ENCODE results near the gene RAB31.
A peak's percentile ranks its signal among the peaks of the same experiment; 100 is the strongest.

Gene RAB31

GRCh38 chr18:9774150-9774549, 66.0 kb downstream of the RAB31 start:
- Mint-ChIP-seq H3K4me3 (no peak overlapping the region), H3K4me1 (peaks cover 33% of the 10 kb centered on the region), H3K36me3 (peaks cover 15% of the 10 kb centered on the region), H3K27me3 (no peaks in the 10 kb centered on the region), H3K27ac (peak overlapping the region; percentile 68), H3K9me3 (no peaks in the 10 kb centered on the region)
- DNase-seq (ENCODE audit: low spot score in 2 of 2): no peak
- no peak for ATAC-seq (ENCODE audit: low read depth)

- H3K4me3 Mint-ChIP-seq: no peak overlapping the region
- peaks cover 23% of the 10 kb centered on the region for H3K4me1 Mint-ChIP-seq
- H3K27ac Mint-ChIP-seq: no peak overlapping the region
- no peak for ATAC-seq (ENCODE audit: low read depth)
- peaks cover 15% of the 10 kb centered on the region for H3K36me3 Mint-ChIP-seq
- H3K9me3 Mint-ChIP-seq: no peaks in the 10 kb centered on the region
- DNase-seq (ENCODE audit: low spot score in 2 of 2): no peak
- no peaks in the 10 kb centered on the region for H3K27me3 Mint-ChIP-seq
Measured at GRCh38 chr18:9775178-9775577, 67.1 kb downstream of the RAB31 start.

- Mint-ChIP-seq H3K4me3 (no peak overlapping the region), H3K36me3 (peaks cover 17% of the 10 kb centered on the region), H3K4me1 (peaks cover 6% of the 10 kb centered on the region), H3K9me3 (no peaks in the 10 kb centered on the region), H3K27ac (no peak overlapping the region), H3K27me3 (no peaks in the 10 kb centered on the region)
- DNase-seq (ENCODE audit: low spot score in 2 of 2) (no peak), ATAC-seq (ENCODE audit: low read depth) (no peak)
Measured at GRCh38 chr18:9779630-9780029, 71.5 kb downstream of the RAB31 start.

- Mint-ChIP-seq H3K4me3 (no peak overlapping the region), H3K27ac (no peak overlapping the region), H3K27me3 (no peaks in the 10 kb centered on the region), H3K9me3 (no peaks in the 10 kb centered on the region), H3K4me1 (peaks cover 4% of the 10 kb centered on the region), H3K36me3 (peaks cover 26% of the 10 kb centered on the region)
- ATAC-seq (ENCODE audit: low read depth): no peak
- DNase-seq (ENCODE audit: low spot score in 2 of 2): no peak
Measured at GRCh38 chr18:9782073-9782857, 74.2 kb downstream of the RAB31 start.

- Mint-ChIP-seq H3K4me3 (no peak overlapping the region), H3K9me3 (peaks cover 4% of the 10 kb centered on the region), H3K4me1 (peaks cover 4% of the 10 kb centered on the region), H3K27ac (no peak overlapping the region), H3K27me3 (no peaks in the 10 kb centered on the region), H3K36me3 (peaks cover 28% of the 10 kb centered on the region)
- no peak for DNase-seq (ENCODE audit: low spot score in 2 of 2)
- ATAC-seq (ENCODE audit: low read depth): no peak
Measured at GRCh38 chr18:9786631-9787030, 78.5 kb downstream of the RAB31 start.

- ATAC-seq (ENCODE audit: low read depth) (no peak), DNase-seq (ENCODE audit: low spot score in 2 of 2) (no peak)
- no peaks in the 10 kb centered on the region for H3K27me3 Mint-ChIP-seq
- H3K27ac Mint-ChIP-seq: no peak overlapping the region
- no peak overlapping the region for H3K4me3 Mint-ChIP-seq
- peaks cover 28% of the 10 kb centered on the region for H3K36me3 Mint-ChIP-seq
- peaks cover 4% of the 10 kb centered on the region for H3K9me3 Mint-ChIP-seq
- H3K4me1 Mint-ChIP-seq: peaks cover 4% of the 10 kb centered on the region
Measured at GRCh38 chr18:9787036-9787435, 78.9 kb downstream of the RAB31 start.

GRCh38 chr18:9787712-9788111, 79.6 kb downstream of the RAB31 start:
- no peak for ATAC-seq (ENCODE audit: low read depth)
- Mint-ChIP-seq H3K4me1 (peaks cover 4% of the 10 kb centered on the region), H3K9me3 (peaks cover 4% of the 10 kb centered on the region), H3K27ac (no peak overlapping the region), H3K4me3 (no peak overlapping the region), H3K36me3 (peaks cover 30% of the 10 kb centered on the region), H3K27me3 (no peaks in the 10 kb centered on the region)
- DNase-seq (ENCODE audit: low spot score in 2 of 2): no peak

GRCh38 chr18:9788140-9788539, 80.0 kb downstream of the RAB31 start:
- H3K4me3 Mint-ChIP-seq: no peak overlapping the region
- no peak overlapping the region for H3K27ac Mint-ChIP-seq
- H3K36me3 Mint-ChIP-seq: peaks cover 32% of the 10 kb centered on the region
- DNase-seq (ENCODE audit: low spot score in 2 of 2) (no peak), ATAC-seq (ENCODE audit: low read depth) (no peak)
- H3K4me1 Mint-ChIP-seq: no peaks in the 10 kb centered on the region
- no peaks in the 10 kb centered on the region for H3K27me3 Mint-ChIP-seq
- H3K9me3 Mint-ChIP-seq: peaks cover 4% of the 10 kb centered on the region

- DNase-seq (ENCODE audit: low spot score in 2 of 2): no peak
- no peak overlapping the region for H3K27ac Mint-ChIP-seq
- ATAC-seq (ENCODE audit: low read depth): no peak
- no peaks in the 10 kb centered on the region for H3K4me1 Mint-ChIP-seq
- no peak overlapping the region for H3K4me3 Mint-ChIP-seq
- H3K9me3 Mint-ChIP-seq: peaks cover 4% of the 10 kb centered on the region
- H3K27me3 Mint-ChIP-seq: no peaks in the 10 kb centered on the region
- peaks cover 34% of the 10 kb centered on the region for H3K36me3 Mint-ChIP-seq
Measured at GRCh38 chr18:9788860-9789259, 80.8 kb downstream of the RAB31 start.

GRCh38 chr18:9790261-9790660, 82.2 kb downstream of the RAB31 start:
- no peak for ATAC-seq (ENCODE audit: low read depth)
- peaks cover 4% of the 10 kb centered on the region for H3K4me1 Mint-ChIP-seq
- peaks cover 4% of the 10 kb centered on the region for H3K9me3 Mint-ChIP-seq
- DNase-seq (ENCODE audit: low spot score in 2 of 2): no peak
- no peaks in the 10 kb centered on the region for H3K27me3 Mint-ChIP-seq
- no peak overlapping the region for H3K4me3 Mint-ChIP-seq
- no peak overlapping the region for H3K27ac Mint-ChIP-seq
- peaks cover 34% of the 10 kb centered on the region for H3K36me3 Mint-ChIP-seq

- Mint-ChIP-seq H3K27ac (no peak overlapping the region), H3K9me3 (peaks cover 4% of the 10 kb centered on the region), H3K4me3 (no peak overlapping the region), H3K27me3 (no peaks in the 10 kb centered on the region), H3K4me1 (peaks cover 7% of the 10 kb centered on the region), H3K36me3 (peaks cover 30% of the 10 kb centered on the region)
- DNase-seq (ENCODE audit: low spot score in 2 of 2) (no peak), ATAC-seq (ENCODE audit: low read depth) (no peak)
Measured at GRCh38 chr18:9791991-9792390, 83.9 kb downstream of the RAB31 start.

GRCh38 chr18:9792565-9793245, 84.6 kb downstream of the RAB31 start:
- Mint-ChIP-seq H3K4me1 (peaks cover 7% of the 10 kb centered on the region), H3K27me3 (no peaks in the 10 kb centered on the region), H3K36me3 (peaks cover 24% of the 10 kb centered on the region), H3K4me3 (no peak overlapping the region), H3K9me3 (peaks cover 4% of the 10 kb centered on the region), H3K27ac (no peak overlapping the region)
- ATAC-seq (ENCODE audit: low read depth): peak; percentile 53
- peak; percentile 21 to 27 for DNase-seq (ENCODE audit: low spot score in 2 of 2)

- peaks cover 7% of the 10 kb centered on the region for H3K4me1 Mint-ChIP-seq
- H3K27ac Mint-ChIP-seq: no peak overlapping the region
- H3K4me3 Mint-ChIP-seq: no peak overlapping the region
- DNase-seq (ENCODE audit: low spot score in 2 of 2): no peak
- ATAC-seq (ENCODE audit: low read depth): no peak
- peaks cover 31% of the 10 kb centered on the region for H3K36me3 Mint-ChIP-seq
- no peaks in the 10 kb centered on the region for H3K27me3 Mint-ChIP-seq
- H3K9me3 Mint-ChIP-seq: no peaks in the 10 kb centered on the region
Measured at GRCh38 chr18:9796011-9796410, 87.9 kb downstream of the RAB31 start.

GRCh38 chr18:9796935-9797549, 88.9 kb downstream of the RAB31 start:
- DNase-seq (ENCODE audit: low spot score in 2 of 2) (no peak), ATAC-seq (ENCODE audit: low read depth) (no peak)
- Mint-ChIP-seq H3K9me3 (no peaks in the 10 kb centered on the region), H3K4me1 (peaks cover 7% of the 10 kb centered on the region), H3K27ac (no peak overlapping the region), H3K4me3 (no peak overlapping the region), H3K27me3 (no peaks in the 10 kb centered on the region), H3K36me3 (peaks cover 35% of the 10 kb centered on the region)
